Measurements from ENCODE around the gene DNAH14.
"Not testable (repeated sequence)": the region's sequence is repeated elsewhere in the genome, so short reads cannot be mapped to it uniquely, and the experiment has no call there.

The DNAH14 gene

DNA sequence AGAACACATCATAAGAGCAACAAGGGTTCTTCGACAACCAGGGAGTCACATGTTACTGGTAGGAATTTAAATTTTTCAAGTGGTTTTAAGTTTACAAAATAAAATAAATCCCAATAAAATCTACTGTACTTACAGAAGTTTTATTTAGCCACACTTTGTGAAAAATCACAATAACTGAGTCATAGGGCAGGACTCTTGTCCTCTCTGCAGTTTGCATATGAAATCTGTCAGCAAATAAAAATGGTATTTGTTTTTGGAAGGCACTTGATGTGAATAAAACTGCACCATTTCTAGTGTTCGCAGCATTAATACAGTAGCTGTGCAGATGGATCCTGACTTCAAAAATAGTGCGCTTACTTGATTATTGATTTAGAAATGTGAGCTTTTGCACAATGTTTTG lies 348.0 kb downstream of the DNAH14 start:
- no peak for FAIRE-seq
- no peak for TF ChIP-seq TAF1 (IDR thresholded peaks at IDR 0.05; ENCODE audit: low read depth, low read length)
- no peak for DNase-seq (ENCODE audit: insufficient read length, low spot score)

DNA sequence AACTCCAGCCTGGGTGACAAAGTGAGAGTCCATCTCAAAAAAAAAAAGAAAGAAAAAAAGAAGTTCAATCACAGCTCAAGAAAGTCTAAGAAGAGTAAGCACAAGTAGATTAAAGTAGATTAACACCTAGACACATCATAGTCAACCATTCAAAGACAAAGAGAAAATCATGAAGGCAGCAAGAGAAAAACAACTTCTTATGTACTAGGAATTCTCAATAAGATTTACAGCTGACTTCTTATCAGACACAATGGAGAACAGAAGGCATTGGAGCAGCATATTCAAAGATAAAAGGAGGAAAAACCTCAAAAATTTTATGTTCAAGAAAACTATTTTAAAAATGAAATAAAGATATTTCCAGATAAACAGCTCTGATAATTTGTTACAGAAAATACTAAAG lies 351.1 kb downstream of the DNAH14 start:
- DNase-seq (ENCODE audit: insufficient read length, low spot score) = no peak

GRCh38 chr1:225290244-225290643 lies 360.8 kb downstream of the DNAH14 start:
- TF ChIP-seq TAF1 (IDR thresholded peaks at IDR 0.05; ENCODE audit: low read depth, low read length) (no peak), SPI1 (IDR thresholded peaks at IDR 0.05; ENCODE audit: low read depth, low read length) (no peak), PAX5 (IDR thresholded peaks at IDR 0.05; ENCODE audit: insufficient read depth, low read length, severe bottlenecking) (no peak), POU2F2 (IDR thresholded peaks at IDR 0.05; ENCODE audit: low read depth, low read length) (no peak), POLR2AphosphoS5 (IDR thresholded peaks at IDR 0.05; ENCODE audit: low read depth, low read length) (no peak), POLR2A (IDR thresholded peaks at IDR 0.05; ENCODE audit: low read depth, low read length) (no peak)

More for the DNA sequence above, 351.1 kb downstream of the DNAH14 start:
- TF ChIP-seq POU2F2 (IDR thresholded peaks at IDR 0.05; ENCODE audit: low read depth, low read length) (no peak), POLR2A (IDR thresholded peaks at IDR 0.05; ENCODE audit: low read depth, low read length) (no peak), SPI1 (IDR thresholded peaks at IDR 0.05; ENCODE audit: low read depth, low read length) (no peak), TAF1 (IDR thresholded peaks at IDR 0.05; ENCODE audit: low read depth, low read length) (no peak), POLR2AphosphoS5 (IDR thresholded peaks at IDR 0.05; ENCODE audit: low read depth, low read length) (no peak), PAX5 (IDR thresholded peaks at IDR 0.05; ENCODE audit: insufficient read depth, low read length, severe bottlenecking) (no peak)
- no peak for FAIRE-seq

GRCh38 chr1:225299624-225300023 lies 370.1 kb downstream of the DNAH14 start:
- no peak for FAIRE-seq

More at GRCh38 chr1:225290244-225290643, 360.8 kb downstream of the DNAH14 start:
- no peak for DNase-seq (ENCODE audit: insufficient read length, low spot score)
- no peak for FAIRE-seq

DNA sequence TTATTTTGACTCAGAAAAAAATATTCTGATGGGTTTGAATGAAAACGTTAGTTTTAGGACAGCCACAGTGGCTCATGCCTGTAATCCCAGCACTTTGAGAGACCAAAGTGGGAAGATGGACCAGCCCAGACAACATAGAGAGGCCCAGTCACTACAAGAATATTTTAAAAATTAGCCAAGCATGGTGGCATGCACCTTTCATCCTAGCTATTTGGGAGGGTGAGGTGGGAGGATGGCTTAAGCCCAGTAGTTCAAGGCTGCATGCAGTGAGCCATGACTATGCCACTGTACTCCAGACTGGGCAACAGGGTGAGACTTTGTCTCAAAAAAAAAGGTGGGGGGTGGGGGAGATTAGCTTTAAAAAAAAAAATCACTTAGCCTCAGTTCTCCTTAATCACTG lies 370.9 kb downstream of the DNAH14 start:
- TF ChIP-seq PAX5 (IDR thresholded peaks at IDR 0.05; ENCODE audit: insufficient read depth, low read length, severe bottlenecking) (no peak), TAF1 (IDR thresholded peaks at IDR 0.05; ENCODE audit: low read depth, low read length) (no peak), POLR2AphosphoS5 (IDR thresholded peaks at IDR 0.05; ENCODE audit: low read depth, low read length) (no peak), SPI1 (IDR thresholded peaks at IDR 0.05; ENCODE audit: low read depth, low read length) (no peak), POU2F2 (IDR thresholded peaks at IDR 0.05; ENCODE audit: low read depth, low read length) (no peak), POLR2A (IDR thresholded peaks at IDR 0.05; ENCODE audit: low read depth, low read length) (no peak)
- no peak for DNase-seq (ENCODE audit: insufficient read length, low spot score)
- no peak for FAIRE-seq

More at GRCh38 chr1:225299624-225300023, 370.1 kb downstream of the DNAH14 start:
- DNase-seq (ENCODE audit: insufficient read length, low spot score) = no peak
- TF ChIP-seq TAF1 (IDR thresholded peaks at IDR 0.05; ENCODE audit: low read depth, low read length) = no peak
- no peak for TF ChIP-seq SPI1 (IDR thresholded peaks at IDR 0.05; ENCODE audit: low read depth, low read length)
- no peak for TF ChIP-seq POU2F2 (IDR thresholded peaks at IDR 0.05; ENCODE audit: low read depth, low read length)
- no peak for TF ChIP-seq PAX5 (IDR thresholded peaks at IDR 0.05; ENCODE audit: insufficient read depth, low read length, severe bottlenecking)
- TF ChIP-seq POLR2AphosphoS5 (IDR thresholded peaks at IDR 0.05; ENCODE audit: low read depth, low read length) = no peak
- TF ChIP-seq POLR2A (IDR thresholded peaks at IDR 0.05; ENCODE audit: low read depth, low read length) = no peak

DNA sequence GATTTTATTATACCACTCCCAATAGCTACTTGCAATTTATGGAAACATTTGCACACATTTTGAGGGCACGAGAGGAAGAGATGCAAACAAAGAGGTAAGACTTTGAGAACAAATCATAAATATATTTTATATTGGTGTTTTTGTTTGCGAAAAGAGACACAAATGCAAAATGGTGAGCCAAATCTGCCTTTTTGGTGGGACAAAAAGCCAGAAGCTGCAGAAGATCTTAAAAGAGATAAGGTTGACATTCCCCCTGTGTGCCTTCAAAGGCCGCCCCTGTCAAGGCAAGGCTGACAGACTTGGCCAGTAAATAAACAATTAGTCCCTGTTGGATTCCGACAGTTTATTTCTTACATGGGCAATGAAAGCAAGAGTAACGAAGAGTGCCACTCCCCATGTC lies 375.5 kb downstream of the DNAH14 start:
- no peak for FAIRE-seq
- DNase-seq (ENCODE audit: insufficient read length, low spot score) = no peak
- no peak for TF ChIP-seq PAX5 (IDR thresholded peaks at IDR 0.05; ENCODE audit: insufficient read depth, low read length, severe bottlenecking)
- TF ChIP-seq POLR2A (IDR thresholded peaks at IDR 0.05; ENCODE audit: low read depth, low read length) = no peak
- no peak for TF ChIP-seq SPI1 (IDR thresholded peaks at IDR 0.05; ENCODE audit: low read depth, low read length)
- no peak for TF ChIP-seq POU2F2 (IDR thresholded peaks at IDR 0.05; ENCODE audit: low read depth, low read length)
- no peak for TF ChIP-seq TAF1 (IDR thresholded peaks at IDR 0.05; ENCODE audit: low read depth, low read length)
- no peak for TF ChIP-seq POLR2AphosphoS5 (IDR thresholded peaks at IDR 0.05; ENCODE audit: low read depth, low read length)

GRCh38 chr1:225310544-225310943 lies 381.1 kb downstream of the DNAH14 start:
- not testable (repeated sequence) for FAIRE-seq; DNase-seq (ENCODE audit: insufficient read length, low spot score)

- TF ChIP-seq POU2F2 (IDR thresholded peaks at IDR 0.05; ENCODE audit: low read depth, low read length) (no peak), POLR2A (IDR thresholded peaks at IDR 0.05; ENCODE audit: low read depth, low read length) (no peak), TAF1 (IDR thresholded peaks at IDR 0.05; ENCODE audit: low read depth, low read length) (no peak), SPI1 (IDR thresholded peaks at IDR 0.05; ENCODE audit: low read depth, low read length) (no peak), POLR2AphosphoS5 (IDR thresholded peaks at IDR 0.05; ENCODE audit: low read depth, low read length) (no peak), PAX5 (IDR thresholded peaks at IDR 0.05; ENCODE audit: insufficient read depth, low read length, severe bottlenecking) (no peak)
- FAIRE-seq (no peak), DNase-seq (ENCODE audit: insufficient read length, low spot score) (peak; percentile 13)
Observed at GRCh38 chr1:225318706-225319575, 389.5 kb downstream of the DNAH14 start.

DNA sequence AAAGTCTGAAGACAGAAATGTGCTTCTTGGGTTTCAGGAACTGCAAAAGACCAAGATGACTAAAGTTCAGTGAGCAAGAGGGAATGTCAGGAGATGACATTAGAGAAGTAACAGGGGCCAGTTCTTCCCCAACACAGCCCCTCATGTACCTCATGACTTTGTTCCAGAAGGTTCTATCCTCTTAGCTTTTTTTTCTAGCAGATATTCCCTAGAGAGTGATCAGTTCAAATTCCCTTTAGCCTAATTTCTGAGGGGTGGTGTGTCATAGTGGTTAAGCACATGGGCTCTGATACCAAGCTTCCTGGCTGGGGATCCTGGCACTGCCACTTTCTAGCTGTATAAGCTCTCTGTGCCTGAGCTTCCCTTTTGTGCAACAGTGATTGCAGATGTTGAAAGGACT lies 390.4 kb downstream of the DNAH14 start:
- FAIRE-seq = no peak
- no peak for DNase-seq (ENCODE audit: insufficient read length, low spot score)
- TF ChIP-seq POLR2A (IDR thresholded peaks at IDR 0.05; ENCODE audit: low read depth, low read length) = no peak
- TF ChIP-seq POU2F2 (IDR thresholded peaks at IDR 0.05; ENCODE audit: low read depth, low read length) = no peak
- TF ChIP-seq POLR2AphosphoS5 (IDR thresholded peaks at IDR 0.05; ENCODE audit: low read depth, low read length) = no peak
- TF ChIP-seq PAX5 (IDR thresholded peaks at IDR 0.05; ENCODE audit: insufficient read depth, low read length, severe bottlenecking) = no peak
- no peak for TF ChIP-seq SPI1 (IDR thresholded peaks at IDR 0.05; ENCODE audit: low read depth, low read length)
- no peak for TF ChIP-seq TAF1 (IDR thresholded peaks at IDR 0.05; ENCODE audit: low read depth, low read length)

- no peak for FAIRE-seq
- DNase-seq (ENCODE audit: insufficient read length, low spot score) = no peak
- no peak for TF ChIP-seq TAF1 (IDR thresholded peaks at IDR 0.05; ENCODE audit: low read depth, low read length)
- TF ChIP-seq POLR2AphosphoS5 (IDR thresholded peaks at IDR 0.05; ENCODE audit: low read depth, low read length) = no peak
- TF ChIP-seq POLR2A (IDR thresholded peaks at IDR 0.05; ENCODE audit: low read depth, low read length) = no peak
- TF ChIP-seq POU2F2 (IDR thresholded peaks at IDR 0.05; ENCODE audit: low read depth, low read length) = no peak
- TF ChIP-seq SPI1 (IDR thresholded peaks at IDR 0.05; ENCODE audit: low read depth, low read length) = no peak
- no peak for TF ChIP-seq PAX5 (IDR thresholded peaks at IDR 0.05; ENCODE audit: insufficient read depth, low read length, severe bottlenecking)
Observed at GRCh38 chr1:225321784-225322183, 392.3 kb downstream of the DNAH14 start.
